Smooth muscle cell of the brain vasculature (primary cell): Measurements from ENCODE around the gene GET3.
A peak's percentile ranks its signal among the peaks of the same experiment; 100 is the strongest.
"Not testable (repeated sequence)": the region's sequence is repeated elsewhere in the genome, so short reads cannot be mapped to it uniquely, and the experiment has no call there.

Experiments used
- DNase-seq: peaks from one replicate; pipeline ENCODE4 v3.0.0-alpha.2; 2012; ENCODE audit warnings: low read depth, low spot score

The GET3 gene

GRCh38 chr19:12715929-12716328 lies 21.4 kb upstream of the GET3 start:
- no peak for DNase-seq

- no peak for DNase-seq
Observed at GRCh38 chr19:12720296-12720695, 17.0 kb upstream of the GET3 start.

GRCh38 chr19:12720851-12721655 lies 16.2 kb upstream of the GET3 start:
- DNase-seq = no peak

- DNase-seq = no peak
Observed at GRCh38 chr19:12721656-12722565, 15.4 kb upstream of the GET3 start.

GRCh38 chr19:12722566-12723380 lies 14.5 kb upstream of the GET3 start:
- DNase-seq = peak; percentile 99

GRCh38 chr19:12723381-12723640 lies 14.0 kb upstream of the GET3 start:
- DNase-seq = no peak

GRCh38 chr19:12723641-12724426 lies 13.5 kb upstream of the GET3 start, which contains the start of gene TNPO2:
Gene TNPO2, minus strand, starts transcription at chr19:12723932. Its CDS starts 2,955 bp downstream, at chr19:12720977.
- no peak for DNase-seq

GRCh38 chr19:12725612-12726011 lies 11.7 kb upstream of the GET3 start:
- DNase-seq = not testable (repeated sequence)

GRCh38 chr19:12726988-12727316 lies 10.3 kb upstream of the GET3 start:
- DNase-seq = no peak

GRCh38 chr19:12727745-12728433 lies 9.4 kb upstream of the GET3 start:
- no peak for DNase-seq

GRCh38 chr19:12730064-12730463 lies 7.2 kb upstream of the GET3 start:
- DNase-seq = no peak

- DNase-seq = no peak
Observed at GRCh38 chr19:12731337-12731736, 6.0 kb upstream of the GET3 start.

GRCh38 chr19:12733369-12734214 lies 3.7 kb upstream of the GET3 start:
- no peak for DNase-seq

GRCh38 chr19:12737835-12738351 lies 596 bp downstream of the GET3 start:
- DNase-seq = no peak

- peak; percentile 78 for DNase-seq
Observed at GRCh38 chr19:12745166-12745897, 8.0 kb downstream of the GET3 start.

GRCh38 chr19:12748489-12748888 lies 11.2 kb downstream of the GET3 start:
- DNase-seq = no peak

GRCh38 chr19:12749938-12750521 lies 12.7 kb downstream of the GET3 start:
- no peak for DNase-seq

GRCh38 chr19:12750851-12751250 lies 13.6 kb downstream of the GET3 start:
- no peak for DNase-seq
